GM23338 (cell line): ENCODE data around the gene SCPEP1. TPM values are rescaled to one million over a fixed set of nuclear protein-coding genes. Genes with fewer than 3 reads are reported as not detected.

ENCODE experiments used
- ATAC-seq: fragments of 200-7000 bp; cut with Tn5 transposase; 3 replicates; pipeline ENCODE4 v1.9.1; 2020
- DNase-seq: peaks from one replicate; pipeline ENCODE4 v3.0.0-alpha.2; 2015; ENCODE audit warnings: low spot score
- H2AFZ ChIP-seq: fragments of 200-600 bp; sonication (generic); 2 replicates; pipeline ENCODE4 v1.8.0; 2016; ENCODE audit warnings: antibody characterized with exemption, mild to moderate bottlenecking, moderate library complexity
- H3F3A ChIP-seq: fragments of 200-600 bp; sonication (generic); replicated peaks from 2 replicates; pipeline ENCODE4 v1.8.0; 2017; ENCODE audit warnings: antibody characterized with exemption, mixed run types, low read depth
- H3K27ac ChIP-seq: fragments of 200-600 bp; sonication (generic); 2 replicates; pipeline ENCODE4 v1.6.1; 2016; ENCODE audit warnings: low read depth
- H3K27me3 ChIP-seq: fragments of 200-600 bp; sonication (generic); 2 replicates; pipeline ENCODE4 v1.8.0; 2016; ENCODE audit warnings: mild to moderate bottlenecking, mixed run types, moderate library complexity; ENCODE audit not compliant: insufficient read depth
- H3K36me3 ChIP-seq: fragments of 200-600 bp; sonication (generic); 2 replicates; pipeline ENCODE4 v1.8.0; 2016; ENCODE audit warnings: mild to moderate bottlenecking; ENCODE audit not compliant: insufficient read depth
- H3K4me1 ChIP-seq: fragments of 200-600 bp; sonication (generic); 2 replicates; pipeline ENCODE4 v1.8.0; 2016; ENCODE audit warnings: mild to moderate bottlenecking, moderate library complexity; ENCODE audit not compliant: insufficient read depth
- H3K4me2 ChIP-seq: fragments of 200-600 bp; sonication (generic); 2 replicates; pipeline ENCODE4 v1.7.1; 2017; ENCODE audit warnings: mixed run types
- H3K4me3 ChIP-seq: fragments of 200-600 bp; sonication (generic); 2 replicates; pipeline ENCODE4 v1.6.1; 2016; ENCODE audit warnings: mixed run types
- H3K79me2 ChIP-seq: fragments of 200-600 bp; sonication (generic); replicated peaks from 2 replicates; pipeline ENCODE4 v1.8.0; 2017; ENCODE audit warnings: mild to moderate bottlenecking; ENCODE audit not compliant: insufficient read depth
- H3K9me2 ChIP-seq: fragments of 200-600 bp; sonication (generic); 2 replicates; pipeline ENCODE4 v1.8.0; 2017; ENCODE audit not compliant: insufficient read depth
- H4K20me1 ChIP-seq: fragments of 200-600 bp; sonication (generic); replicated peaks from 2 replicates; pipeline ENCODE4 v1.8.0; 2017; ENCODE audit warnings: mild to moderate bottlenecking; ENCODE audit not compliant: insufficient read depth
- H3K27ac Mint-ChIP-seq: 2 replicates; pipeline ENCODE4 v1.8.0; 2020; ENCODE audit warnings: inconsistent platforms, mild to moderate bottlenecking, moderate library complexity, mixed read lengths
- H3K27me3 Mint-ChIP-seq: 3 replicates; pipeline ENCODE4 v1.8.0; 2022; ENCODE audit warnings: low read depth, mild to moderate bottlenecking, moderate library complexity, mixed read lengths, inconsistent platforms; ENCODE audit not compliant: insufficient read depth, poor library complexity
- H3K36me3 Mint-ChIP-seq: 3 replicates; pipeline ENCODE4 v1.8.0; 2021; ENCODE audit warnings: low read depth, mild to moderate bottlenecking, inconsistent platforms, moderate library complexity, mixed read lengths
- H3K4me1 Mint-ChIP-seq: 3 replicates; pipeline ENCODE4 v1.8.0; 2020; ENCODE audit warnings: mild to moderate bottlenecking, inconsistent platforms, mixed read lengths
- H3K4me3 Mint-ChIP-seq: 3 replicates; pipeline ENCODE4 v1.8.0; 2021; ENCODE audit warnings: moderate library complexity, mild to moderate bottlenecking, inconsistent platforms, mixed read lengths
- H3K9me3 Mint-ChIP-seq: 3 replicates; pipeline ENCODE4 v1.8.0; 2020; ENCODE audit warnings: moderate library complexity, mild to moderate bottlenecking, inconsistent platforms, mixed read lengths
- CREB1 ChIP-seq: fragments of 250-450 bp; sonication (Bioruptor Pico); IDR thresholded peaks from 2 replicates; pipeline ENCODE4 v1.5.0; 2020; ENCODE audit warnings: low read depth, mild to moderate bottlenecking, moderate library complexity
- CTCF ChIP-seq, 2 experiments: fragments of 200-600 bp in 1 of 2; sonication (generic) in 1 of 2; conservative IDR thresholded peaks; 2 replicates each; pipeline versions ENCODE4 v1.5.1 to v1.6.1; 2016 to 2017; ENCODE audit warnings: antibody characterized with exemption in 2 of 2, low read depth in 2 of 2, mild to moderate bottlenecking in 2 of 2, moderate library complexity in 1 of 2
- ETS1 ChIP-seq: IDR thresholded peaks from 2 replicates; pipeline ENCODE4 v1.6.1; 2016; ENCODE audit warnings: antibody characterized with exemption
- EZH2 ChIP-seq: fragments of 200-600 bp; sonication (generic); IDR thresholded peaks from one replicate; pipeline ENCODE4 v1.8.0; 2017; ENCODE audit warnings: antibody characterized with exemption, mild to moderate bottlenecking, low read depth; ENCODE audit not compliant: unreplicated experiment
- EZH2phosphoT487 ChIP-seq: fragments of 200-600 bp; sonication (generic); IDR thresholded peaks from one replicate; pipeline ENCODE4 v1.8.1; 2018; ENCODE audit warnings: antibody characterized with exemption; ENCODE audit not compliant: unreplicated experiment
- JUNB ChIP-seq: IDR thresholded peaks from one replicate; pipeline ENCODE4 v1.6.1; 2016; ENCODE audit warnings: antibody characterized with exemption; ENCODE audit not compliant: unreplicated experiment
- POLR2AphosphoS5 ChIP-seq: IDR thresholded peaks from 2 replicates; pipeline ENCODE4 v1.6.1; 2016; ENCODE audit warnings: antibody characterized with exemption, low read depth
- REST ChIP-seq: IDR thresholded peaks from one replicate; pipeline ENCODE4 v1.6.1; 2018; ENCODE audit warnings: antibody characterized with exemption; ENCODE audit not compliant: unreplicated experiment
- STAT1 ChIP-seq: IDR thresholded peaks from one replicate; pipeline ENCODE4 v1.6.1; 2016; ENCODE audit warnings: antibody characterized with exemption; ENCODE audit not compliant: unreplicated experiment
- ZNF462 ChIP-seq: fragments of 250-450 bp; sonication (Bioruptor Pico); IDR thresholded peaks from 2 replicates; pipeline ENCODE4 v1.5.0; 2020; ENCODE audit warnings: mild to moderate bottlenecking, moderate library complexity
- polyA plus RNA-seq: library from polyadenylated mRNA; unstranded; fragments of >200 nt; fragmentation: Nextera tagmentation; extraction: Ambion mirVana; gene quantifications from 2 replicates; pipeline ENCODE4 v1.2.1, GENCODE V29; 2016
- total RNA-seq: library from RNA; depleted of rRNA; stranded (reverse); fragments of >200 nt; shearing (Covaris generic); gene quantifications from 2 replicates; pipeline ENCODE4 v1.2.3, GENCODE V29; 2014

SCPEP1 gene
- total and polyA plus RNA-seq, 2 experiments from 2014 or later, result 46.6 to 52.1 TPM

- peaks cover 5% of the 10 kb centered on the region; the same call in 1 of the 2 replicates for H3K4me1 ChIP-seq
- TF ChIP-seq EZH2phosphoT487 (no peak), STAT1 (no peak), ZNF462 (no peak), JUNB (no peak), EZH2 (no peak), POLR2AphosphoS5 (no peak), REST (no peak), ETS1 (no peak), CREB1 (CRISPR knock-in tag) (no peak), CTCF (conservative IDR thresholded peaks at IDR 0.05; ENCODE audit: low read depth in 2 of 2) (no peak)
- H3K27me3 ChIP-seq, result no peaks in the 10 kb centered on the region
- Mint-ChIP-seq H3K9me3 (peaks cover 35% of the 10 kb centered on the region), H3K4me3 (no peak overlapping the region), H3K4me1 (peaks cover 18% of the 10 kb centered on the region), H3K27ac (no peak overlapping the region), H3K36me3 (peaks cover 18% of the 10 kb centered on the region), H3K27me3 (peaks cover 14% of the 10 kb centered on the region)
- peaks cover 7% of the 10 kb centered on the region; the same call in 1 of the 2 replicates for H3K36me3 ChIP-seq
- no peaks in the 10 kb centered on the region for H3K79me2 ChIP-seq
- peak overlapping the region; percentile 80 for H2AFZ ChIP-seq
- ATAC-seq (no peak), DNase-seq (no peak)
- H4K20me1 ChIP-seq, result no peaks in the 10 kb centered on the region
- H3K4me3 ChIP-seq, result no peak overlapping the region
- no peaks in the 10 kb centered on the region for H3K9me2 ChIP-seq
- no peak overlapping the region for H3K27ac ChIP-seq
- H3F3A ChIP-seq, result no peaks in the 10 kb centered on the region
- H3K4me2 ChIP-seq, result no peak overlapping the region
These were observed 54.4 kb downstream of the SCPEP1 start for GRCh38 chr17:57032343-57032742.
